Coronary artery (tissue), 2 donors: ENCODE measurements around the gene GPX6.
A peak's percentile ranks its signal among the peaks of the same experiment; 100 is the strongest.
"Not testable (repeated sequence)": the region's sequence is repeated elsewhere in the genome, so short reads cannot be mapped to it uniquely, and the experiment has no call there.

Source experiments
- DNase-seq: peaks from one replicate; pipeline ENCODE4 v3.0.0-alpha.2; 2017; ENCODE audit warnings: low spot score
- H3K27ac ChIP-seq, 2 donors: fragments of 200-600 bp; sonication (generic); one replicate each; pipeline ENCODE4 v1.5.1; 2016 to 2019
- H3K4me3 ChIP-seq: fragments of 200-600 bp; sonication (generic); 2 replicates; pipeline ENCODE4 v1.5.1; 2016; ENCODE audit warnings: mild to moderate bottlenecking, moderate library complexity
- CTCF ChIP-seq: fragments of 200-600 bp; sonication (generic); IDR thresholded peaks from one replicate; pipeline ENCODE4 v1.5.1; 2019; ENCODE audit warnings: antibody characterized with exemption

Gene GPX6

DNA sequence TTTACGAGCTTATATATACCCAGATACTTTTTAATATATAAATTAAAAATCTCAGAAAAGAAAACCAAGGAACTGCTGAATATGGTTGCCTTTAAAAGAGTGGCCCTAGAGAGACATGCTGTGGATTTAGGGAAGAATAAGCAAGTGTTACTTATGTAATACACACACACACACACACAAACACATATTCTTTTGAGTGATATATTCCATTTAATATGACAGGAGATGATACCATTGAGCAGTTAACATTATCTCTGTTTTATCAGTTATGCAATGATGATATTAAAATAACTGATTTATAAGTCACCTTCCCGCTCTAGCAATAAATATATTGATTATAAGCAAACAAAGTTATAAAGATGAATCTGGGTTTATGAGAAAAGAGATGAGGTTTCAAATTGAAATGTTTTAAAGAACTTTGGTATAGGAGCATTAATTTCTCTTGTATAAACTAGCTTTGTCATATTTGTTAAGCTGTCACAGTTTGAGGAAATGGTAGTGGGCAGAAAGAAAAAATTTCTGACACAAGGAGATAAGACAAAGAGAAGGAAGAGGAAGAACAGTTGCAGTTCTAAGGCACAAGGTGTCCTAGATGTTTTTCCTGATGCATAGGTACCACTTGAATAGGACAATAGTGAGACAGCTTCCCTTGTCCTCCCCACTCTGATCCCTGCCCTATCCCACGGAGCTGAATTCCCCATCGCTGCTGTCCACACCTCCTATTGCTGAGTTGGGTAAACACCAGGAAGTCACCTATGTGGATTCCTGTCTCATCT, 36.5 kb upstream of the GPX6 start:
- Histone ChIP-seq H3K27ac (no peak overlapping the region), H3K4me3 (no peak overlapping the region)
- TF ChIP-seq CTCF = no peak
- no peak for DNase-seq

GRCh38 chr6:28547003-28547402, 31.4 kb upstream of the GPX6 start:
- DNase-seq, H3K27ac ChIP-seq, H3K4me3 ChIP-seq: not testable (repeated sequence)

GRCh38 chr6:28545955-28546354, 30.4 kb upstream of the GPX6 start:
- TF ChIP-seq CTCF = no peak
- H3K27ac ChIP-seq = no peak overlapping the region
- no peak overlapping the region for H3K4me3 ChIP-seq
- no peak for DNase-seq

DNA sequence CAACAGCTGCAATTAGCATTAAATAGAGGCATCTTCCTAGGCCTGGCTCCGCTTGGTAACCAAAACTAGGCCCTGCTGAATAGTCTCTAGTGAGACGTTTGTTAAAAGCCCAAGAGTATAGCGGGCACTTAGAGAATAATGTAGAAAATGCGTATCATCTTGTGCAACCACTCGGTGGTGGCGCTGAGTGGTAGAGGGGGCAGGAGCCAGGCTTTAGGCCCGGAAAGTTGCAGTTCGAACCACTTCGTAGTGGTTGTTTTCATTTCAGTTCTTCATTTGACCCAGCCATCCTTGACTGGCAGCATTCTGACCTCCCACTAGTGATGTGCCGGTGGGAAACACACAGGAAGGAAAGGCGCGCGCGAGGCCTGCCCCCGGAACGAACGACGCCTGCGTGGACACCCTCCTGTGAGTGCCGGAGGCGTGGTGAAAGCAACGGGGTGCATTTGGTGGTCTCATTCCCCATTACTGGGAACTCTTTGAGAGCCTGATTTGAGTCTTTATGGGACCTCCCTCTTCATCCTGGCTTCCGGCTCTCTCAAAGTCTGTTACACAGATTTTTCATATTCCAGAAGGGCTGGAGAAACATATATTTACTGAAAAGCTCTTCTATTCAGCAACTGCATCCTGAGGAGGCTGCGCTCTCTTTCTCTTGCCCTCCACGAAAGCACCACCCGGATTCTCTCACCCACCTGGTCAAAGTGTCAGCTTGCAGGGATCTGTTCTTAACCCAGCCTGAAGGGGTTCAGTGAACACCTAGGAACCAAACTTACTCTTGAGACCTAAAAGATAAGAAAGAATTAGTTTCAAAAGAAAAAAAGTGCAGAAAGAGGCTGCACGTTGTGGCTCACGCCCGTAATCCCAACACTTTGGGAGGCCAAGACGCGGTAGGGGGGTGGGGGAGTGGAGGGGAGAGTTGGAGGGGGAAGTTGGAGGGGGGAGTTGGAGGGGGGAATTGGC, 28.3 kb upstream of the GPX6 start:
- H3K27ac ChIP-seq = no peak overlapping the region
- H3K4me3 ChIP-seq = peak overlapping the region; percentile 37
- no peak for TF ChIP-seq CTCF
- DNase-seq = no peak

- Histone ChIP-seq H3K27ac (no peak overlapping the region), H3K4me3 (peak overlapping the region; percentile 53)
- TF ChIP-seq CTCF = no peak
- DNase-seq = no peak
These were observed 27.1 kb upstream of the GPX6 start for GRCh38 chr6:28542440-28543296.

DNA sequence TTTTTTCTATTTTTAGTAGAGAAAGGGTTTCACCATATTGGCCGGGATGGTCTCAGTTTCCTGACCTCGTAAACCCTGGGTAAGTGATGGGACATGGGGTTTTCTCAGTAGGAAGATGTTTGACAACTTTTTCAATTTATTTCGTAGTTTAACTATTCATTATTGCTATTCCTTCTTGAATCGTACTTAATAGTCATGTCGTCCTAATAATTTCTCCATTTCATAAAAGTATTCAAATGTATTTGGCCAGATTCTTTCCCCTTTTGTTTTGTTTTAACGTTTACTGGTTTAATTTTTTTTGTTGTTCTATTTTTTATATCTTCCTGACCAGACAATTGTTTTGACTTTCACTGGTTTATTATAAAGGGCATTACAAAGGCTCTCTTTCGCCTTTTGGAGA, 26.4 kb upstream of the GPX6 start:
- H3K27ac ChIP-seq = no peak overlapping the region
- TF ChIP-seq CTCF = no peak
- H3K4me3 ChIP-seq = no peak overlapping the region
- no peak for DNase-seq
